Fibroblast of mammary gland (primary cell): Measurements from ENCODE around the gene SLC22A5.

Source experiments
- DNase-seq: peaks from one replicate; pipeline ENCODE4 v3.0.0-alpha.2; 2010; ENCODE audit warnings: low read depth
- H3K4me3 ChIP-seq: 2 replicates; pipeline ENCODE4 v1.5.1; 2011; ENCODE audit warnings: low read depth, mild to moderate bottlenecking, low read length, moderate library complexity; ENCODE audit not compliant: control insufficient read depth
- TF ChIP-seq, protein P1 (sequence below): conservative IDR thresholded peaks from 2 replicates; pipeline ENCODE4 v1.5.1; 2011; ENCODE audit warnings: low read depth, low read length, inconsistent platforms; ENCODE audit not compliant: control insufficient read depth, insufficient read depth

The SLC22A5 gene

DNA sequence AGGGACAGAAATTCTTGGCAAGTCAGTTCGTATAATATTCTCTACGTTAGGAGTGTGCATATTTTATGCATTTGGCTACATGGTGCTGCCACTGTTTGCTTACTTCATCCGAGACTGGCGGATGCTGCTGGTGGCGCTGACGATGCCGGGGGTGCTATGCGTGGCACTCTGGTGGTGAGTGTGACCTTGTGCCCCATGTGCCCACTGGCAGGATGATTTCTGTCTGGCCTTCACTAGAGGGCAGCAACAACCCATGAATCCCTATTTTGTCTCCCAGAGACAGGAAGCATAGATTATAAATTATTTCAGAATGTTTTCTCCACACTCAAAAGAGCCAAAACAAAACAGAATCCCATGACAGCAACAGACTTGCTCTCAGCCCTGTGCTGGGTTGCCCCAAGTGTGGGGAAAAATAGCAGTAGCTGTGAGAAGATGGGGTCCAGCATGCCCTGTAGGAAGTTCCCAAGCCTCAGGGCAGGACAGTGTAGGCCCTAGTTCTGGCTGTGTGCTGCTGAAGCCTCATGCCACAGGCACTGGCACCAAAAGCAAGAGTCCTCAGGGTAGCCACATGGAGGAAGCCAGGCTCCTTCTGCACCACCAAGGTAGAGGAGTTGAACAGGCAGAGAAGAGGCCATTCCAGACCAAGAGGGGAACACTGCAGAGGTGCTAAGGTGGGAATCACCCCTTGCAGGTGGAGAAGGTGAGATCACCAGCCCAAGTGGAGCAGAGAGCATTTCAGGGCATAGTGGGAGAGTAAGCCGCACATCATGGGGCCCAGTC is 16.0 kb downstream of the SLC22A5 start:
- peak; percentile 71 for DNase-seq
- H3K4me3 ChIP-seq, result no peak overlapping the region
- TF ChIP-seq, protein P1, sequence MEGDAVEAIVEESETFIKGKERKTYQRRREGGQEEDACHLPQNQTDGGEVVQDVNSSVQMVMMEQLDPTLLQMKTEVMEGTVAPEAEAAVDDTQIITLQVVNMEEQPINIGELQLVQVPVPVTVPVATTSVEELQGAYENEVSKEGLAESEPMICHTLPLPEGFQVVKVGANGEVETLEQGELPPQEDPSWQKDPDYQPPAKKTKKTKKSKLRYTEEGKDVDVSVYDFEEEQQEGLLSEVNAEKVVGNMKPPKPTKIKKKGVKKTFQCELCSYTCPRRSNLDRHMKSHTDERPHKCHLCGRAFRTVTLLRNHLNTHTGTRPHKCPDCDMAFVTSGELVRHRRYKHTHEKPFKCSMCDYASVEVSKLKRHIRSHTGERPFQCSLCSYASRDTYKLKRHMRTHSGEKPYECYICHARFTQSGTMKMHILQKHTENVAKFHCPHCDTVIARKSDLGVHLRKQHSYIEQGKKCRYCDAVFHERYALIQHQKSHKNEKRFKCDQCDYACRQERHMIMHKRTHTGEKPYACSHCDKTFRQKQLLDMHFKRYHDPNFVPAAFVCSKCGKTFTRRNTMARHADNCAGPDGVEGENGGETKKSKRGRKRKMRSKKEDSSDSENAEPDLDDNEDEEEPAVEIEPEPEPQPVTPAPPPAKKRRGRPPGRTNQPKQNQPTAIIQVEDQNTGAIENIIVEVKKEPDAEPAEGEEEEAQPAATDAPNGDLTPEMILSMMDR, result peak; percentile 68

DNA sequence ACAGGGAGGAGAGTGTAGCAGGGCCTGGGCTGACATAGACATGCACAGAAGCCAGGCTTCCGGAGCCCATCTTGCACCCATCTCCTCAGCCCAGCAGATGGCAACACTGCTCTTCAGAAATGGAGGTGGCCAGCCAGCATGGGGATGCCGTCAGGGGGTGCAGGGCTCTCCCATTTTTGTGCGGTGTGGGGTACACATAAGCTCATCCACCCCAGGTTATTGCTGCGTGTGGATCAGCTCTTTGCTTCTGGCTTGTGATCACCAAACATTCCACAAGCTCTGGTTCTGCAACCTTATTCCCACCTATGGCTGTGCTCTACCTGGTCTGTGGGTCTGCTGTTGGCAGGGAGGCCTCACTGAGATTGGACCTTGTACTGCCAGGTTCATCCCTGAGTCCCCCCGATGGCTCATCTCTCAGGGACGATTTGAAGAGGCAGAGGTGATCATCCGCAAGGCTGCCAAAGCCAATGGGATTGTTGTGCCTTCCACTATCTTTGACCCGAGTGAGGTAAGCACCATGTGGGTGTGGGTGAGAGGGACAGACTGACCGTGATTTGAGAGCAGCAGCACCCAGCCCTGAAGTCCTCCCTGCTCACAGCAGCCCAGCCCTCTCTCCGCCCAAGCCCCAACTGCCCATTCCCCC is 17.3 kb downstream of the SLC22A5 start:
- H3K4me3 ChIP-seq, result no peak overlapping the region
- DNase-seq, result peak; percentile 73
- TF ChIP-seq, protein P1, result peak; percentile 91

DNA sequence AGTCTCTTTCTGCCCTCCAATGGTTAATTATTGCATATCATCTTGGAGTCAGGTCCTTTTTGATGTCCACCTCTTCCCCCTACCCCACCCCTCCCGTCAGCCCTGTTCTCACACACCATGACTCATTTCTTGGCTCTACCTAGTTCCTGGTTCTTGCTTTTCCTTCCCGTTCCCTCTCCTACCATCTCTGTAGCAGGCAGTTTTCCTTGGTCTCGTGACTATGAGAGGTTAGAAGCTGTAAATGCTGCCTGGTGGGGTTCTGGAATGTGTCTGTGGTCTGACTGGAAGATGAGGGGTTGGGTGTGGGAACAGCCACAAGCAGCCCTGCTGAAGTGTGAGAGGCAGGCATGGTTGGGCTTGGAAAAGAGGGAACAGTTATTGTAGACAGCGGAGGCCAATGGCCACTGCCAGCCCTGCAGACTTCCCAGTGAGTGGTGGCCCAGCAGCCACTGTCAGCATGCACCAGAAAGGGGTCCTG is 18.2 kb downstream of the SLC22A5 start:
- TF ChIP-seq, protein P1, result no peak
- H3K4me3 ChIP-seq, result no peak overlapping the region
- peak; percentile 99 for DNase-seq

DNA sequence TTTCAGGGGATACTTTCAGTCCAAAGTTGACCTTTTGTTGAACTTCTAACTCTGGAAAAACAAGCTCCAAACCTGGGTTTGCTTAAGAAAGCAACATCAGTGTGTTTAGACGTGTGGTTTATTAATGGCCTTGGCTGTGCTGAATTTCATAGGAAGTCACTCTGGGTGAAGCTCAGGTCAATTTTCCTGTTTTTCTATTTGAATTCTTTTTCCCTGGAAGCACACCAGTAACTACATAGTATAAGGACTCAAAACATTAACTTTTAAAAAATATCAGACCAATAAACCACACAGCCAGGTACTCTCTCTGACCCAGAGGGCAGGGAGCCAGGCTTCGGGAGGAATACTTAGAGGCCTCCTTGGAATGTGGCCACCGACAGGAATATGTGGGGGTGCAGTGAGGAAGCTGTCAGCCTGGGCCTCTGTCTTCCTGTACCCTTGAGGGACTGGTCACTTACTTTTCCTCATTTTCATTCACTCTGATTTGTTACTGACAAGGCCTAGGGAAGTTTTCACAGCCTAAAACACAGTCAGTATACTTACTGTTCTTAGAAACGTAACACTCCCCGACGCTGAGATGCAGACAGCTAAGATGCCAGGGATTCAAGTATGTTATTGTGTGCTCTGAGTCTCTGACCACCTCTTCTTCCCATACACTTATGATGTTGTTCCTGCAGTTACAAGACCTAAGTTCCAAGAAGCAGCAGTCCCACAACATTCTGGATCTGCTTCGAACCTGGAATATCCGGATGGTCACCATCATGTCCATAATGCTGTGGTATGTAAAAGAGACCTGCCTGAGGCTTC is 18.9 kb downstream of the SLC22A5 start:
- no peak overlapping the region for H3K4me3 ChIP-seq
- DNase-seq, result peak; percentile 77
- TF ChIP-seq, protein P1, result no peak

DNA sequence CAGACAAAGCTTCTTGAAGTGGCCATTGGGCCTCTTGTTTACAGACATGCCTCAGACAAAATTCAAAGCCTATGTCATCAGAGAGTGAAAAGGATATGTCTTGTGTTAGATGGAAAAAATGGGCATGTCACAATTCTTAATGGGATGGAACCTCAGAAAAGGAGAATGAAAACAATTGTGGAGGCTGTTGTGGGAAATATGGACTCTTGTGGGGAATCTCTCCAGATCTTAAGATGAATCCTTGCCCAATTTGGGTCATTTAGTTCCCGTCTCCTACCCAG is 19.5 kb downstream of the SLC22A5 start:
- DNase-seq, result no peak
- no peak overlapping the region for H3K4me3 ChIP-seq
- TF ChIP-seq, protein P1, result no peak

DNA sequence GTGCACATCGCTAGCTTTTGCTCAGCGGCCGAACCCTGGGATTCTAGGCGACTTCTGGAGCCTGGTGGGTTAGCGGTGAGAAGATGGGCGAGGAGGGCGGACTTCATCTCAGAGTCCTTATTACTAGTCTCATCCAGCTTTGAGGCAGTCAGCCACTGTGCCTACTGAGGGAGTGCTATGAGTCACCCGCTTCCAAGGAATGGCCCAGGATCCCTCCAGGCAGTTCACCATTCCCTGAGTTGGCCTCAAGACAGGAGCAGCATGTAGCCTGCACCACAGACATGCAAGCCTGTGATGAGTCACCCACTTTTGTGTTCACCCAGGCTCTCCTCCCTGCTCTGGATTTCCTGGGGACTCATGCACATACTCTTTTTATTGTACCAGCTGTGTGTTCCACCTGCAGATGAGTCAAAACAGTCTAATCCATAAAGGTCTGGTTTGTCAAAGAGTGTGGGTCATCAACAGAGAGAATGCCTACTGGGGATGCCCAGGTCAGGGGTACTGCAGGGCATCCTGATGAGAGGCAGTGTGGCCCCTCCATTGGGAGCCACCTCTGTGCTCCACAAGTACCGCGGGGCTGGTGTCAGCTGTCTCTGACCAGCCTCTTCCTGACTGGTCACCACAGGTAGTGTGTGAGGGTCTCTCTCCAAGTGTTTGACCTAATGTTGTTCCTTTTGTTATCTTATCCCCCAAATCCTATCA is 20.2 kb downstream of the SLC22A5 start:
- no peak overlapping the region for H3K4me3 ChIP-seq
- peak; percentile 100 for DNase-seq

More for the DNA sequence above, 20.2 kb downstream of the SLC22A5 start:
- TF ChIP-seq, protein P1, result no peak
